Measurements from ENCODE around the gene CDH4. TPM values are rescaled to one million over a fixed set of nuclear protein-coding genes. Genes with fewer than 3 reads are reported as not detected.
"Not testable (repeated sequence)": the region's sequence is repeated elsewhere in the genome, so short reads cannot be mapped to it uniquely, and the experiment has no call there.

Gene CDH4
- total RNA-seq, 1 experiment from 2014 or later, result 0.12 TPM

DNA sequence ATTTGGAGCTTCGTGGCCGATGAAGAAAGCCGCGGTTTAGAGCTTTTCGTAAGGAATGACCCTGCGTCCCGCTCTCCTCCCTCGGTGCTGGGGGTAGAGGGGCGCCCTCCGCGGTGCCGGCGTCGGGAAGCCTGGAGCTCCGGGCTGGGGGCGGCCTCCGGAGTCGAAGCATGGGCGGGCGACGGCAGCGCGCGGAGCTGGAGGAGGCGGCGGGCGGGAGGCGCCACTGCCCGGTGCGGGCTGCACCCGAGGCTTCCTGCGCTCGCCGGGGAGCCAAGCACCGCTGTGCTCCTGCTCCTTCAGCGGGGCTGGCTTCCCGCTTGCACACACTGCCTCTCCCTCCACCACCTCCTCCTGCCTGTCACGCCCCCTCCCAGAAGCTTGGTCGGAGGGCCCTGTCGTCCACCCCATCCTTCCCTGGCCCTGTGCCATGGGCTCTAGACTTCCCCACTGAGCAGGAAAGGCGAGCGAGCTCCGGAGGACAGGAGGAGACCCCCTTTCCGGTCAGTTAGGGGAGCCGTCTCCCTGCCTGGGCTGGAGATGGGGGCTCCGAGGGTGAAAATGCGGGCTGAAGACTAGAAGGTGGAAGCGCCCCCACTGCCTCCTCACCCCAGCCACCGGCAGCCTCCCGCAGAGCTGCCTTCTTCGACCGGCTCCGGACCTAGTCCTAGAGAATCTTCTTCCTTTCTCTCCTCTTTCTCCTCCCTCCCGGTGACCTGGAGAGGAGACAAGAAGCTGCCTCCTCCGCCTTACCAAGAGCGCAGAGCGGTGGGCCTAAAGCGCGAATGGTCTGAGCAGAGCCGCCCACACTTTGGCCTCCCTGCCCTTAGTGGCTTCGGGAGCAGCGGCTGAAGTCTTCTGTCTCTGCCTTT, 1.8 kb downstream of the CDH4 start:
- no peak for DNase-seq (ENCODE audit: low read depth)

DNA sequence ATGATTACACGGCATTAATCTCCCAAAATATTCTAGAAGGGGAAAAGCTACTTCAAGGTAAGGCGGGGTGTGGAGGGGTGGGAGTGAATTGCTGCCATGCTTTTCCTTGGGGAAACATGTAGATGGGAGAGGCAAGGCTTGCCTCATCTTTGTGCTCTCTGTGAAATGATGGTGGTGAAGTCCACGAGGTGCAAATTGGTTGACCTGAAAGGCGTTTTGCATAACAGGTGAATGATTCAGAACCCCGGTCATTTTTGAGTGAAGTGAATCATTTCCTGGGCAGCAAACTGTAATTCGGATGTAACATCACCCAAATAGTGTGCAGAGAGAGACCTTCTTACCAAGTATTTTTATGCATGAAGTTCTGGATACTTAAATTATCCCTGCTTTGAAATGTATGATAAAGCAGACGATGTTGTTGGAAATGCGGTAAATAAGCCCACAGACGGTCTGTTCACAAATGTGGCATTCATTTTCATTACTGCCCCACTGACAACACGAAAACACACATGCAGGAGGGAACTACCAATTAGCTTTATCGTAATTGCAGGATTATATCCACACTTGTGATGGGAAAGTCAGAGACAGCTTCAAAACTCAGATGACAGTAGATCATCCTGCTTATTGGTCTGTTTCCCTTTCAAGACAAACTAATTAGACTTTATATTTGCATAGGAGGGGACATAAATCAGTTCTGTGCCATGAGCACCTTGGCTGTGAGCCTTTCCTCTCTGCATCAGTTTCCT, 3.0 kb downstream of the CDH4 start:
- DNase-seq (ENCODE audit: low read depth), result no peak

DNA sequence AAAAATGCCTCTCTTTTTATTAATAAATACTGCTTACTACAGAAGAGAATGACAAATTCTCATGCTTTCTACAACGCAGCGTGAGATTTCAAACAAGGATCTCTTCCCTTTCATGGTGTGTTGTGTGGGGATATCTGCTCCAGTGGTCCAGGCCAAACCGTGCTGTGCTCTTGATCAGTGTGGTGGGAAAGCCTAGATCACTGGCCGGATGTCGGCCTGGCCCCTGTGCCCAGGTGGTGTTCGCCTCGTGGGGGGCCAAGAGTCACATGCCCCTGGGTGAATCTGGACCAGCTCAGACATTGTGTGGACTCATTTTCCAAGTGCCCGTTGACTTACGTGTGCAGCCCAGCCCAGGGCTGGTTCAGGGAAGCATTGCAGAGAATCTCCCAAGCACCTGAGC, 4.3 kb downstream of the CDH4 start:
- DNase-seq (ENCODE audit: low read depth), result no peak

DNA sequence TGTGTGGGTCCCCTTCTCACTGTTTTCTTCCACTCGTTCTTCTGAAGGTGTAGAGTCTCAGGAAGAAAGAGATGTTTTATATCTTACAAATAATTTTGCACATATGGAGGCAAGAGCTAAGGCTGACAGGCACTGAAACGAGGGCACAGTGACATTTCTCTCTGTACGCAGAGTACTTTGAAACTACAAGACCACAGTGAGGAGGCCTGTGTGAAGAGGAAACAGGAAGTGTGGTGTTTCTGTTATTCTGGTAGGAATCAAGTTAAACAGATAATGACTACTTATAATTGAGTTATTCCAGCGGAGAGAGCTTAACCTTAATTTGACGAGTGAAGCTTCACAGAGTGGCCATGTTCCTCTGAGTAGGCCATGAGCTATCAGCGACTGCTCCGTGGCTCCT, 4.8 kb downstream of the CDH4 start:
- no peak for DNase-seq (ENCODE audit: low read depth)

DNA sequence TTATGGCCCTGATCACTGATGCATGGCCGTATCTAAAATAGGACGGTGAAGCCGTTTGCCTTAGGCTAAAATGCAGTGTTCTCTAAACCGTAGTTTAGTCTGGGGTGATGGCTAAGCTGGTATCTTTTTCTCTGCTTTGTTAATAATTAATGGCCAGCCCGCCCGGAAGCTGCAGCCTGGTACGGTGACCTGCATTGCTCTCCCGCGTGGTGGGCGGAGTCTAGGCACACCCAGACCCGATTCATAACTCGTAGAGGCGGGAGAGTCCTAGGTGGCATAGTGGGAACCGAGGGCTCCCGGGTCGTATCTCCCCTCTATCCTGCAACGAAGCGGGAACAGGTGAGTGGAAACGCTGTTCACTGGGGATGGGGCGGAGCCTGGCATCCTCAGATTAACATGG, 5.5 kb downstream of the CDH4 start:
- DNase-seq (ENCODE audit: low read depth), result no peak

DNA sequence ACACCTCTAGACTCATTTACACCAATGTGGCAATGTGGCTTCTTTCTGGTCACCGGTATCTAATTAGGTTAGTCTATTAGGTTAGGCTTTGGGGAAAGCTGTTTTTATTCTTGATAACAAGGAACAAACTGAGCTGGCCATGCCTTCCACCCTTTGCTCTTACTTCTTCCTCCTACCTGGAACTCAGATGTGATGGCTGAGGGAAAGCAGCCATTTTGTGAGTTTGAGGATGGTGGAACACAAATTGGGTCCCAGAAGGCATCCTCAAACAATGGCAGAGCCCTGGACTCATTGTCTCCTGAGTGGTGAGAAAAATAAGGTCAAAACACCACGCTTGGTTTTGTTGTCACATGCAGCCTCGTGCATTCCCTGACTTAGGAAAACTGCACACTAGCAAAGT, 7.7 kb downstream of the CDH4 start:
- no peak for DNase-seq (ENCODE audit: low read depth)

DNA sequence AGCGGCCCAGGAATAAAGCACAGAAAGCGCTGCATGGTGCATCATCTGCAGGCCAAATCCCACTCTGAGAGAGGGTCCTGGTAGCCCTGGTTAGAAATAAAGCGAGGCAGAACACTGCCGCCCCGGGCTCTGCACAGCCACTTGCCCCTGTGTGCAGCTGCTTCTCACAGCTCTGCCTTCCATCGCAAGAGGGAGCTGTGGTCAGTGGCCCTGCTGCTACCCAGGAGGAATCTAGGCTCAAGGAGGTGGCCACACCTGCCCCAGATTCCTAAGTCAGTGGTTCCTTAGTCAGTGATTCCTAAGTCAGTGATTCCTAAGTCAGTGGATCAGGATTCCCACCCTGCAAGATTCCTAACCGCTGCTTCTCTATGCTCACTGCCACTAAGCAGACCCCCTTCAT, 8.8 kb downstream of the CDH4 start:
- no peak for DNase-seq (ENCODE audit: low read depth)

DNA sequence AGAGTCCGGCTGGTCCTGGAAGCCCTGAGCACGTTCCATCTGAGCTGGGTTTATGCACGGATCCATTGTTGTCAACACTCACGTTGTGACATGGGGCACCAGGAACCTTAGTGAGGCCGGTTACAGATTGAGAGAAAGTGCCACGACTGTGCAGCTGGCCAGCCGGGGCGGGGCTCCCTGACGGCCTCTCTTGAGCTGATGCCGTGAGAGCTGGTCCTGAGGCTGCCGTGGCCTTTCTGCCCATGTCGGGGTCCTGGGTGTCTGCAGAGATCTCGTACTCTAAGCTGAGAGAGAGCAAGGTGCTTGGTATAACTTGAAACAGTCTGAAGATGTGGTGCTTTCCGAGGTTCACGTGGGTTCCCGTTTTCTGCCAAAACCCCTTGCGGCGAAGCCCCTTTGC, 10.0 kb downstream of the CDH4 start:
- no peak for DNase-seq (ENCODE audit: low read depth)

DNA sequence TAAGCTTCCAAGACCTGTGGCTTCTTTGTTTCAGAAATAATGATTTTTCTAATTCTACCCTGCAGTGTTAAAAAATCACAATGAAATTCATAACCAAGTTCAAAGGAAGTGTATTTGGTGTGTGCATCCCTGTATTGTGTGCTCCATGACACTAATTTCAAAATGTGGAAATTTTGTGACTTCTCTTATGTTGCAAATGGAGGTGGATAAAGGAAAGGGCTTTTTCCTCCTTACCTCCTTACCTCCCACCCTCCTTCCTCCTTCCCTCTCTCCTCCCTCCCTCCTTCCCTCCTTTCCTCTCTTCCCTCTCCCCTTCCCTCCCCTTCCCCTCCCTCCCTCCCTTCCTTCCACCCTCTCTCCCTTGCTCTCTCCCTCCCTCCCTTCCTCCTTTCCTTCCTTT, 10.5 kb downstream of the CDH4 start:
- no peak for DNase-seq (ENCODE audit: low read depth)

DNA sequence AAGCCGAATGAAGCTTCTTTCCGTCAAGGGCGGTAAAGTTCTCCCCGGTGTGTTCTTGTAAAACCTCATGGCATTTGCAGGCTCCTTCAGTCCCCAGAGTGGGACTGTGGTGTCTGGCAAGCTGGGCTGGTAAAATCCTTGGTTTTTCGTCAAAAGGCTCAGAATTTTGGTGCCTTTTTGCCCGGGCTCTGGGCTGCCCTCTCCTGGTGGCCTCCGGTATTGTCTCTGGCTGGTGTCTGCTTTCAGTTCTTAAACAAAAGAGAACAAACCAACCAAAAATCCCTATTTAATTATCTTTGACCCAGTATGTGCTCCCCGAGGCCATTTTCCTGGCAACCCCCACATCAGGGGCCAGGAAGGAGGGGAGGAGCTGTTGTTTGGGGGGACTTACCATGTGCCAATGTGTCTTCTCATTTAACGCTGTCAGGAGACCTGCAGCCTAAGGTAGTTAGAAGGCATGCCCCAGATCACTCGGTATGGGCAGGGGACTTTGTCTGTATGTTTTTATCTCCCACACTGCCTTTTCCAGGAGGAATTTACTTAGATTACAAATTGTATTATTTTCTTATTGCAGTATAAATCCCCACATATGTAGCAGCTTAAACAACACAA, 11.1 kb downstream of the CDH4 start:
- no peak for DNase-seq (ENCODE audit: low read depth)

DNA sequence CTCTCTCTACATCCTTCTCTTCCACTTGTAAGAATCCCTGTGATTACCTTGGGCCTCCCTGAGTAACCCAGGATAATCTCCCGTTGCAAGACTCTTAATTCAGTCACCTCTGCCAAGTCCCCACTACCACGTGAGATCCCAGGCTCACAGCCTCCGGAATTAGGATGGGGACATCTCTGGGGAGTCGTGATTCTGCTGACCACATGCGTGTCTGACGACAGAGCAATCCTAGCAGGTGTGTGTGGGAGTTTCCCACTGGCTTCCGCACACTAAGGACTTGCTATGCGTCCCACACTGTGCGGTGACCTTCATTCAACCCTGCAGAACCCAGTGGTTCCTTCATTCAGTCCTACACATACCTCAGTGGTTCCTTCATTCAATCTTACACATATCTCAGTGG, 11.9 kb downstream of the CDH4 start:
- no peak for DNase-seq (ENCODE audit: low read depth)

DNA sequence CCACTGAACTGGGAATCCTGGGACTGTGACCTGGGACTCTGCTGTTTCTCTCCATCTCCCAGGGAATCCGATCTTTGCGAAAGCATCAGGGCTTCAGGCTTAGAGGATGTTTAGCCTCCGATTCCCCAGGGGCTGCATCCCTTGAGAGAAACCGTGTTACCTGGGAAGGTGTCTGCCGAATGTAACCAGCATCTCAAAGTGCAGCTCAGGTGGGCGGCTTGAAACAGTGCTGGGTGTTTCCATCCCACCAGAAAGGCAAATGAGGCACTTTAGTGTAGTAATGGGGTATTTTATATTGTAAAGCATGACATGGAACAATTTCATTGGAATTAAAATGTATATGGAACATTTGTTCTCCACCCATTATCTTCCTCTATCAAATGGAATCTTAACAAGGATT, 15.2 kb downstream of the CDH4 start:
- no peak for DNase-seq (ENCODE audit: low read depth)

DNA sequence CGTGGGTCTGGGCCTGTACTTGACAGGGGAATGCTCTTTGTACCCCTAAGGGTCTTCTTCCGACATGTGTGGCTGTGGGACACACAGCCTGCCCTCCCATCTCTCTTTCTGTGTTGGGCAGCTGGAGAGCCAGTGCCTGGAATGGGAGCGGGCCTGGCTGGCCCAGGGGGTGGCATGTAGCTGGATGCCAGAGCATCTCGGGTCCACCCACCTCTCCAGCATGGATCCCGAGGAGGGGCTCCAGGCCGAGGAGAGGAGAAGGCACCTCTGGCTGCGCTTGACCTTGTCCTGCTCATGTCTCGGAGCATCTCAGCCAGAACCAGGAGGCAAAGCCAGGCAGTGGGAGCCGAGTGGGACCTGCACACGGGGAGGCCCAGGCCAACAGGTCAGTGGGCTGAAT, 16.0 kb downstream of the CDH4 start:
- no peak for DNase-seq (ENCODE audit: low read depth)

DNA sequence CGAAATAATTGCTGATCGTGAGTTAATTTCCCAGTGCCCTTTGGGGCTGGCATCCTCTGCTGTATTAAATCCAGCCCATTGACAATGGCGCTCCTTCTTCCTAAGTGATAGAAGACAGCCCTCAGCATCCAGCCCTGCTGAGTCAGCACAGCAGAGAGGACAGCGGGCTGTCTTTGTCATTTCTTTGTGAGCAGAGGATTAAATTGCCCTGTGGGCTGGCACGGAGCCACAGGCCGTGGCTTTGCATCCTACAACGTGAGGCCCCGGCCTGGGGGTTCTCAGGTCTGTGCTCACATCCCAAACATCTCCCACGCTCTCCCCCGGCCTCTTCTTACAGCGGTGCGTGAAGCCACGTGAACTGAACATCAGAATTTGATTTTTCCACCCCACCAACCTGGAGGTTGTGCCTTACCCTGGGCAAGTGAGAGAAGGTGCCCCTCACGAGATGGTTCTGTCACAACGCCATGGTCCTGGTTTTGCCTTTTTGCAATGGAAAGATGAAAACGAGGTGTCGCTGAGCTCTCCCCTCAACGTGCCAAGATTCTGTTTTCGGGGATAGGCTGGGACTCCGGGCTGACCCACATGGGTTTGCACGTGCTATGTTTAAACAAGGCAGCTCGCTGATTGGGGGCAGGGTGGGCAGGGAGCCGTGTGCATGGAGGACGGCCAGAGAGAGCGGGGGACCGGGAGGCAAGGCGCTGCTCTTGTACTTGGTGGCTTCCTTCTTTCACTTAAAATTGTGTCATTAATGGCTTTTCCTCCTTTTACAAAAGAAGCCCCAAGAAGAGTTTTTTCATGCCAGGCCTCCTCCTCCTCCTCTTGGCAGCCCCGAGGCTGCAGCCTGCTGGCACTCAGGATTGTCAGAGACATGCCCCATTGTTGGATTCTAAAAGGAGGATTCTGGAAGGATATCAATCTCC, 19.5 kb downstream of the CDH4 start:
- peak; percentile 60 for DNase-seq (ENCODE audit: low read depth)

DNA sequence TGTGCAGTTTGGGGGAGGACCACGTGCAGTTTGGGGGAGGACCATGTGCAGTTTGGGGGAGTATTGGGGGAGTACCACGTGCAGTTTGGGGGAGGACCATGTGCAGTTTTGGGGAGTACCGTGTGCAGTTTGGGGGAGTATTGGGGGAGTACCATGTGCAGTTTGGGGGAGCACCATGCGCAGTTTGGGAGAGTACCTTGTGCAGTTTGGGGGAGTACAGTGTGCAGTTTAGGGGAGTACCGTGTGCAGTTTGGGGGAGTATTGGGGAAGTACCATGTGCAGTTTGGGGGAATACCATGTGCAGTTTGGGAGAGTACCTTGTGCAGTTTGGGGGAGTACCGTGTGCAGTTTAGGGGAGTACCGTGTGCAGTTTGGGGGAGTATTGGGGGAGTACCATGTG, 21.0 kb downstream of the CDH4 start:
- DNase-seq (ENCODE audit: low read depth), result not testable (repeated sequence)

DNA sequence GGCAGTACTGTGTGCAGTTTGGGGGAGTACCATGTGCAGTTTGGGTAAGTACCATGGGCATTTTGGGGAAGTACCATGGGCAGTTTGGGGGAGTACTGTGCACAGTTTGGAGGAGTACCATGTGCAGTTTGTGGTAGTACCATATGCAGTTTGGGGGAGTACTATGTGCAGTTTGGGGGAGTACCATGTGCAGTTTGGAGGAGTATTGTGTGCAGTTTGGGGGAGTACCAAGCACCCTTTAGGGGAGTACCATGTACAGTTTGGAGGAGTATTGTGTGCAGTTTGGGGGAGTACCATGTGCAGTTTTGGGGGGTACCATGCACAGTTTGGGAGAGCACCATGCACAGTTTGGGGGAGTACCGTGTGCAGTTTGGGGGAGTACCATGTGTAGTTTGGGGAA, 21.6 kb downstream of the CDH4 start:
- DNase-seq (ENCODE audit: low read depth), result not testable (repeated sequence)

DNA sequence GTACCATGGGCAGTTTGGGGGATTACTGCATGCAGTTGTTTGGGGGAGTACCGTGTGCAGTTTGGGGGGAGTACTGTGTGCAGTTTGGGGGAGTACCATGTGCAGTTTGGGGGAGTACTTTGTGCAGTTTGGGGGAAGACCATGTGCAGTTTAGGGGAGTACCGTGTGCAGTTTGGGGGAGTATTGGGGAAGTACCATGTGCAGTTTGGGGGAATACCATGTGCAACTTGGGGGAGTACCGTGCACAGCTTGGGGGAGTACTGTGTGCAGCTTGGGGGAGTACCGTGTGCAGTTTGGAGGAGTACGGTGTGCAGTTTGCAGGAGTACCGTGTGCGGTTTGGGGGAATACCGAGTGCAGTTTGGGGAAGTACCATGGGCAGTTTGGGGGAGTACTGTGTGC, 22.3 kb downstream of the CDH4 start:
- no peak for DNase-seq (ENCODE audit: low read depth)

DNA sequence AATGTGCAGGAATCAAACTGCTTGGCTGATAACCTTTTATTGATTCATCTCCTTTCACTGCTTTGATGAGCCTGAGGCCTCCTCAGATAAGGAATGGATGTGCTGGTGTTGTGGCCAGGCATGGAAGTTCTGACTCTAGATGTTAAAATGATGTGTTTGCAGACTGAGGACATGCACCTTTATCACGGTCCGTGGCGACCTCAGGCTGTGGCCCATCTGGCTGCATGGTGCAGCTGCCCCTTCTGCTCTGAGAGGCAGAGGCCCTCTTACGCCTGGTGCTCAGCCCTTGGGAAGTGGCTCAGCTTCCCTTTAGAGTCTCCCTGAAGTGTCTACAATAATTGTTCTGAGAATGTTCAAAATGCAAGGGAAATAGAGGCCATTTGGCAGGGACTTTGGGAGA, 26.2 kb downstream of the CDH4 start:
- DNase-seq (ENCODE audit: low read depth), result no peak

DNA sequence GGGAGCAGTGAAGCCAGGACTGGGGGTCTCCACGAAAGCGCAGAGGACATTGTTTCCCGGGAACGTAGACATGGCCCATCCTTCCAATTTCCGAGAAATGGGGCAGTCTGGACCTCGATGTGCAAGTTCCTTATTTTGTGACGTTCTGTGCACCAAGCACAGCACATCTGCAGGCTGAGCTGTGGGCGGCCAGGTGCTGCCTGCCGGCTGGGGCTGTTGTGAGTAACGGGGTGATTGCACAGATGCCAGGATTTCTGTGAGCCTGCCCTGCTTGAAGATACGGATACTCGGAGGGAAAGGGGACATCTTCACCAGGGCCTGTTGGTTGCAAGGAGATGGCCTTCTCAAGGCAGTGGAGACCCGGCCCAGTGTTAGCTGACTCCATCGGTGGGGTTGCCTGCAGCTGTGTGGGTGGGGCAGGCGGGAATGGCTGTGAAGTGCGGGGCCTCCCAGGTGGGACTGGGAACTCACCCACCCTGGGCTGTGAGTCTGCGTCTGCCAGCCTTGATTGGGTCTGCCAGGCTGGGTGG, 27.6 kb downstream of the CDH4 start:
- DNase-seq (ENCODE audit: low read depth), result no peak

DNA sequence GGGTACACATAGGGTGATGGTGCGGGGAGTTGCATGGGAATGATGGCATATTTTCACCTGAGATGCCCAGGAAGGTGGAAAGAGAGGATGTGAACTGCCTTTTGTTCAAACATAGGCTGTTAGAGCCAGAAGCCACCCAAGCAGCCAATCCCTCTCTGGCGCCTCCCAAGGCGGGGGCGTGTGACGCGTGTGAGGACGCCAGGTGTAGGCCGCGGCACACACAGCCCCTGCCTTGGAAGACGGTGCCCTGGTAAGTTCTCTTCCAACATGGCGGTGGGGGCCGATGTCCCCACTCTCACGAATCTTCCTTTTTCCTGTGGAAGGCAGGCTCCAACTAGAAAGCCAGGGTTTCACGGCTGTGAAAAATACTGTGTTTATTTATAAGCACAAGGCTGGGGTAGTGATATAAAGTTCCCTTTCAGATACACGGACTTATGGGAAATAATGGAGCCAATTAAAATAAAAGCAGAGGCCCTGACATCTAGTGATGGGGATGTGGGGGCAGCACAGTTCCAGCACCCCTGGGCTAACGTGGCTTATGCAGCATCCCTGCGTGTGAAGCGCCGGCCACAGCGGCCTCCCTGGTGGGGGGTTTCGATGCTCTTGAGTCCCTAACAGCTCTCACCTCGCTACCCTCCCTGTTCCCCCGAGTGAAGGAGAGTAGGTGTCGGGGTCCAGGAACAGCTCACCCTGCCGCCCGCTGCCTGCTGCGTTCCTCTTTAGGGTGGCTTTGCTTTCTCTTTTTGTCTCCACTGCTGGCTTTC, 28.3 kb downstream of the CDH4 start:
- DNase-seq (ENCODE audit: low read depth), result no peak

DNA sequence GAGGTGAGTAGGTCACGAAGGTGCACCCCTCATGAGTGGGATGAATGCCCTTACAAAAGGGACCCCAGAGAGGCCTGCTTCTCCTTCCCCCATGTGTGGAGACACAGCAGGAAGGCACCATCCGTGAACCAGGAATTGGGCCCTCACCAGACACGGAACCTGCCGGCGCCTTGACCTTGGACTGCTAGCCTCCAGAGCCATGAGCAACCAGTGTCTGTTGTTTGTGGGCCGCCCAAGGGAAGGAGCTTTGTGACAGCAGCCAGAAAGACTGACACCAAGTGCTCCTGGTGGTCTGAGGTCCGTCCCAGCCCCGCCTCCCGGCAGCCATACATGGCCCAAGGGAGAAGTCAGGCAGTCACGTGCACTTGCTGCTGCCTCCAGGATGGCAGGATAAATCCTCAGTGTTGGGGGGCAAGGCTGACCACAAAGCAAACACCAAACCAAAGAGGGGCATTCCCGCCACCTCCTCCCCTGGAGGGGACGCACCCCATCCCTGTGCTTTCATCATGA, 29.3 kb downstream of the CDH4 start:
- no peak for DNase-seq (ENCODE audit: low read depth)

Data from RPMI7951 (cell line).